ENCODE measurements around the gene NLRP8.
"Not testable (repeated sequence)": the region's sequence is repeated elsewhere in the genome, so short reads cannot be mapped to it uniquely, and the experiment has no call there.

Gene NLRP8

DNA sequence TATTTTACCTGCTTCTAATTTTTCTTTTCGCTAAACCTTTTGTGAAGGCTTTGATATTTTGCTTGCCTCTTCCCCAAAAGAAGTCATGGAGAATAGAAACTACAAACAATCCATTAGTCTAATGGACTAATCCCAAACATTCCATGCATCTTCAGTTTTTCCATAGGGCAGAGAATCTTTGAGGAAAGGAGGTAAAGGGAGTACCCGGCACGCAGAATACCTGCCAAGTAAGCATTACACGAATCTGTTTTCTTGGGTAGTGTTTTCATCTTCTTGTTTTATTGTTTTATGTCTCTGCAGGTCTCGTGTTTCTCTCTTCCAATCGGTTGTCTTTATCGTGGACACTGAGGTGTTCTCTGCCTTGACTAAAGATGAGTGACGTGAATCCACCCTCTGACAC is at the start of gene NLRP8:
NLRP8 (plus strand) TSS at position 301 of the 400 bp plus-strand sequence.
- DNase-seq (ENCODE audit: low read depth), result no peak

DNA sequence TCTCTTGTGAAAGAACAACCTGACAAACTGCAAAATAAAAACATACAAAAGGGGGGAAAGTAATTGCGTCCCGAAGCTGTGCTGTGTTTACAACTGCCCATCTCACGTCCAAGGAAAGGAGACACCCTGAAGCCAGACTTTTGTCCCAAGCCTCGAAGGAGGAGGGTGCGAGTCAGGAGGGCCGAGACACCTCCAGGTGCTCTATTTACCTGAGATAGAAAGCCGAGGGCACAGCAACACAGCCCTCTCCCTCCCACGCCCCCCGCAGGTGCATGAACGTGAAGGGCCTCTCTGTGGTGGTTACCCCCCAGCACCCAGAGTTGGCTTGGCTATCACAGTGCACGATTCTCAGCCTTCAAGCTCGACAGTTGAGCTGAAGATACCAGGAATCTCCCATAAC is 48.7 kb upstream of the NLRP8 start:
- DNase-seq (ENCODE audit: low read depth), result no peak

DNA sequence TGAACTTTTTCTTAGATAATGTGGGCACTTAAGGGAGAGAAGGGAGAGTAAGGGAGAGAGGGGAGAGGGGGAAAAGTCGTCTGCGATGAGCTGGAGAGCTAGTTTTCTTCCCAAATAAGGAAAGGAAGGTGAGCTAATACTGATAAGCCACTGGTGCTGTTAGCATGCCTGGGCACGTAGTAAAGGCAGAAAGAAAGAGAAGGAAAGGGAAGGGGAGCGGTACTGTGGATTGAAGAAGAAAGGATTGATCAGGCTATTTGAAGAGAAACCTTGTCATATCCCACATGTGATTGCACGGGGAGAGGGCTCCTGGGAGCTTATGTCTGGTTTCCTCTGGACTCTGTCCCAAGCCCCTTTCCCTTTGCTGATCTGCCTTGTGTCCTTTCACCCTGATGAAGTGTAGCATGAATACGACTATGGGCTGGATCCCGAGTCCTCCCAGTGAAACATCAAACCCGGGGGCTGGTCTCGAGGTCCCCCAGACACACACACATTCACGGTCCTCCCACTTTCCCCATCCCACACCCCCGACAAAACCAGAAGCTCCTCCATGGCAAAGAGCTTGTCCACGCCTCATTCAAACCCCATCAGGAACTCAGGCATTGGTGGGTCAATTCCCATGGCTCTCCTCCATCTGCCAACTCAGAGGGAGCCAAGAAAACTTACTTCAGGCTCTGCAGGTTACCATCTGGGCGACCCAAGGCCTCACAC is 46.1 kb upstream of the NLRP8 start:
- DNase-seq (ENCODE audit: low read depth), result no peak

DNA sequence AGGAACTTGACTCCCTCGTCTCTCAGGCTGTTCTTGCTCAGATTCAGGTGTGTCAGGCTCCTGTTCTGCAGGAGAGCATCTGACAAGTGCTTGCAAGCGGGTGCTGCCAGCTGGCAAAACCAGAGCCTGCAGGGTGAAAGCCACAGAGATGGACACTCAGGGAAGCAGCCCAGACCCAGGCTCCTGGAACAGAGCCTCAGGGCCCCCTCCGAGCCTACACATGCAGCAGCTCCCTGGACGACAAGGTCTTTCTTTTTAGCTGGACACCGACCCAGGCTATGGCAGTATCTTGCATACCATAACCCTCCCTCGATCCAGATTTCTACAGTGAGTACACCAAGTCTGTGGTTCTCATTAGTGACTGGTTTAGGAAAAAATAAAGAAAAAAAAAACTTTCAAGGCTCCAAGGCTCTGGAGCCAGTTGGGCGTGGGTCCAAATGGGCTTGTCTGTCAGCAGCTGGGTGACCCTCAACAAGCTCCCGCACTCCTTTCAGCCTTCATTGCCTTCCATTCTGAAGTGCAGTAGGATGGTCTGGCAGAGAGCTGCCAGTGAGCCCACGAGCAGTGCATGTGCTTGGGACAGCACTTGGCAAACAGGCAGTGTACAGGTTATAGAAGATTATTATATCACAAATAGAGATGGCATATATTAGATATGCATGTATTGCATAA is 45.4 kb upstream of the NLRP8 start:
- no peak for DNase-seq (ENCODE audit: low read depth)

DNA sequence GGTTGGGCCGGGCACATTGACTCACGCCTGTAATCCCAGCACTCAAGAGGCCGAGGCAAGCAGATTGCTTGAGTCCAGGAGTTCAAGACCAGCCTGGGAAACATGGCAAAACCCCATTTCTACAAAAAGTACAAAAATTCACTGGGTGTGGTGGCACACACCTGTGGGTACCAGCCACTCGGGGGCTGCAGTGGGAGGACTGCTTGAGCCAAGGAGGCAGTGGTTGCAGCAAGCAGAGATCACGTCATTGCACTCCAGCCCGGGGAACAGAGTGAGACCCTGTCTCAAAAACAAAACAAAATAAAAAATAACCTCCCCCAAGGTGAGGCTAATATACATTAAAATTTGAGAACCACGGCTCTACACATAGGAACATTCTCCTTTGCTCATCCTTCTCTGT is 40.3 kb upstream of the NLRP8 start:
- no peak for DNase-seq (ENCODE audit: low read depth)

DNA sequence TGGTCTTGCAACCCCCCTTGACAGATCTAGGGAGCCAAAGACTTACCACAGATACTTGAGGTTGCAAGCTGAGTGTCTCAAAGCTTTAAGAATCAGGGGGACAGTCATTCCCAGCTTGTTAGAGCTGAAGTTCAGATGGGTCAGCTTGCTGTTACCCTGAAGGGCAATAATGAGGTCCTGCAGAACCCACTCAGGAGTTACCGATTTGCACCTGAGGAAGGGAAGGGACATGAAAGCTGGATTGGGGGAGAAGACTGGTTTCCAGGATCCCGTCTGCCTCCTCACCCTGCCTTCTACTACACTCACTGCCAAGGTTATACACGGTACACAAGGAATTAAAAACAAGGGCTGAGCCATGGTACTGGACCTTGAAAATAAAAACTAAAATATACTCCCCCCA is 39.9 kb upstream of the NLRP8 start:
- DNase-seq (ENCODE audit: low read depth), result no peak

DNA sequence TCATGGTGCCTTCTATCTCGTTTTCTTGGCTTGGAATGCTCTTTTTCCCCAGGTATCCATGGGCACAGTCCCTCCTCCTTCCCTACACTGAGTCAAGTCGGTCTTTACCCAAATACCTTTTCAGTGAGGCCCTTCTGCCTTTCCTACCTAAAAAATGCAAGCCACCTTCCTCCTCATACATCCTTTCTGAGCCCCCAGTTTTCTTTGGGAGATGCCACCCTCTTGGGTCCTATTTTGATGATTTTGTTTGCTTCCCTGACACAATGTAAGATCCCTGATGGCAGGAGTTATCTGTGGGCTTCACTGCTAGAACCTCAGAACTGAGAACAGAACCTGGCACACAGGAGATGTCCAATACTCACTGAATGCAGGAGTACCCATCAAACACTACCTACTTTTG is 37.8 kb upstream of the NLRP8 start:
- DNase-seq (ENCODE audit: low read depth), result no peak

DNA sequence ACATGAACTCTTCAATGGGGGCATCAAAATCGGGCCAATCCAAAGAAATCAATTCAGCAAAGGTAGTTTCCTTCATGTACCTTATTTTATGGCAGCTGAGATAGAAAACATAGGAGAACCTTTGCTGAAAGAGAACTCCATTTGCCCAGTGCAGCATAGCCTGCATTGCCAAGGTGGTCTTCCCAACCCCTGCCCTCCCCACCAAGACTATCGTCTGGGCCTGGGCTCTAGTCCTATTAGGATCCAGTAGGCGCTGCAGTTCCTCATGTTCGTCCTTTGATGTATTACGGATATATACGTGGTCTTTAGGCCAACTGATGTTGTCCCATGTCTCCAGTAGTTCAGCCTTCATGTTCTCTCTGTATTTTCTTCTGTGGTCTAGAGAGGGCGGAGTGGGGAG is 34.7 kb upstream of the NLRP8 start:
- DNase-seq (ENCODE audit: low read depth), result no peak

DNA sequence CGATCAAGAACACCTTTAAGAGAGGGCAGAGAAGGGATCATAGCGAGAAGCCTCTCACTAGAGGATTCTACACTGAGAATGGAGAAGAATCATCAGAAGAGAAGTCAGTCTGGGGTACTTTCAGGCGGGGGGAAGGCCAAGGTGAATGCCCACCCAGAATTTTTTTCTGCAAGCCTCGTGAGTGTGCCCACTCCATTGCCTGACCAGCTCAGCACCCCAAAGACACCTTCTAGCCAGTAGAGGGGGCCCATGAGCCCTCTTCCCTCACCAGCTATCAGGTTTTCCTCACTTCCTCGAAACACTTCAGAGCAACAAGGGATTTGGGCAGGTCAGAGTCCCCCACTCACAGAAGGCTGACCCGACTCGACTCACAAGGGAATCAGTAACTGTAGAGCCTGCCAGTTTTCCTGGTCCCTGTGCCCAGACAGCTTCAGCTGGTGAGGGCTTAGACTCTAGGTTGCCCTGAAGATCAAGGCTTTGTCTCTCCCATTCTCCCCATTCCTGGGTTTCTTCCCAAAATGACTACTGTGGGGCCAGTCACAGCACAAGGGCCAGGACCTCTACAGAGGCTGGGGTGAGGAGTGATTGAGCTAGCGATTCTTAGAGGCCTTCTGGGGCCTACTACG is 33.9 kb upstream of the NLRP8 start:
- no peak for DNase-seq (ENCODE audit: low read depth)

DNA sequence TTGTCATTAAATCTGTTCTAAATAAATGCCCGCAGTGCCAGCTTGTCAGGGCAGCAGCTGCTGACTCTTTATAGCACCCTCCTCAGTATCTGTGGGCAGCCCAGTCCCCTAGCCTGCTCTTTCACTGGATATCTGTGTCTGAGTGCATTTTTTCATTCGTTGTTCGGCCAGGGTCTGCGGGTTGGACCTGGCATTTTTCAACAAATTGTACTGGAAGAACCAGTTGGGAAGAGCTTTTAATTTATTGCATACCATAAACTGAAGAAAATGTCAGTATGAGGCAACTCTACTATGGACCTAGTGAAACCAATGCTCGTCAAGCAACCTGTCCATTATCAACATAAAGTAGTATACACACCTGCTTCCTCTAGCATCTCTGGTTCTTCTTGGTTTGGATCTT is 24.1 kb upstream of the NLRP8 start:
- DNase-seq (ENCODE audit: low read depth), result no peak

DNA sequence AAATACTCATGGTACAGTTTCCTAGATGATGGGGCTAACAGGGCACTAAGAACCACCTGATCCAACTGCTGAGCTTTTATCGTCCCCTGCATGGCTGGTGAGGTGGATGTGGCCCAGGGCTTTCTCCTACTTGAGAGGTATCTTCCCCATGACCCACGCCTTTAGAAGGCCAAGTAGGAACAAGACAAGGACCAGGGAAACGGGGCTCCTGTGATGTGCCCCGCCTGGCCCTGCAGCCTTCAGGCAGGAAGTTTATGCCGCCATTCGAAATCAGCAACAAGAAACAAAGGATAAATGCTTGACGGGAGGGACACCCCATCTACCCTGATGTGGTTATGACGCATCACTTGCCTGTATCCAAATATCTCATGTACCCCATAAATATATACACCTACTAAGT is 19.6 kb upstream of the NLRP8 start:
- no peak for DNase-seq (ENCODE audit: low read depth)

DNA sequence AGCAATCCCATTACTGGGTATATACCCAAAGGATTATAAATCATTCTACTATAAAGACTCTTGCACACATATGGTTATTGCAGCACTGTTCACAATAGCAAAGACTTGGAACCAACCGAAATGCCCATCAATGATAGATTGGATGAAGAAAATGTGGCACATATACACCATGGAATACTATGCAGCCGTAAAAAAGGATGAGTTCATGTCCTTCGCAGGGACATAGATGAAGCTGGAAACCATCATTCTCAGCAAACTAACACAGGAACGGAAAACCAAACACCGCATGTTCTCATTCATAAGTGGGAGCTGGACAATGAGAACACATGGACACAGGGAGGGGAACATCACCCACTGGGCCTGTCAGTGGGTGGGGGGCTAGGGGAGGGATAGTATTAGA is 18.4 kb upstream of the NLRP8 start:
- DNase-seq (ENCODE audit: low read depth), result not testable (repeated sequence)

DNA sequence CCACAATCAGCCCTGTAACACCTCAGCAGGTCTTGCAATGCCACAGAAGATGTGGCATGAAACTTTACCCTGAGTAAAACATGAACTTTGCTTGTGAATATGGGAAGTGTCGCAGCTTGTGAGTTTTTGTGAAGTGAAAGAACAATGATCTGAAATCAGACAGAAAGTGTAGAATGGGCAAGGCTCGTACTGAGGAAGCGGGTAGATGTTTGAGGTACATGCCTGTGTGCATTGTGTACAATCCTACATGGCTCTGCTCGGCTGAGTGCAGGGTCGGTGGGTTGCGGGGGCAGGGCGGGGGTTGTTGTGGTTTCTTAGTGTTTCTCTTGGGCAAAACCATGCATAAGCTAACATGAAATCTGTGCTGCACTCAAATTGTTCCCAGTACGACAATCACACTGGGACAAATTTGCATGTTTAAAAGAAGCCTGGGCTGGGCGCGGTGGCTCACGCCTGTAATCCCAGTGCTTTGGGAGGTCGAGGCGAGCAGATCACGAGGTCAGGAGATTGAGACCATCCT is 16.6 kb upstream of the NLRP8 start:
- no peak for DNase-seq (ENCODE audit: low read depth)

DNA sequence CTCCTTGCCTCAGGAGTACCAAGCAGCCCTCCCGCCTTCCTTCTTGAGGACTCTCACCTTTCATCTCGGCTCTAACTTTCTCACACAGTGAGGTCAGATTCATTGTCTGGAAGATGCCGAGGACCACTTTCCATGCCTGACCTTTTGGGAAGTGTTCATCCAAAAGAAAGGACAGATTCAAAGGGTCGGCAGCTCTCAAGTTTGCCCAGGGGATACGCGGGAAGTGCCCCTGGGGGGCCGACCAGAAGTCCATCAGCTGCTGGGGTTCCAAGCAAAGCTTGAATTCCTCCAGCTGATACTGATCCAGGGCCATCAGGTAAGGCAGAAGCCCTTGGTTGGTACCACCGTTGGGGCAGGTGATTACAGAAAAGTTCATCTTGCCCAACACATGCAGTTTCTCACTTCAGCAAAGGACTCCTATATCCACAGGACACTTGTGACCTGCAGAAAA is 15.7 kb upstream of the NLRP8 start, which contains the start of gene NLRP13:
NLRP13 (minus strand) TSS at position 401 of the 451 bp plus-strand sequence; CDS start at position 376, 25 bp downstream.
- no peak for DNase-seq (ENCODE audit: low read depth)

DNA sequence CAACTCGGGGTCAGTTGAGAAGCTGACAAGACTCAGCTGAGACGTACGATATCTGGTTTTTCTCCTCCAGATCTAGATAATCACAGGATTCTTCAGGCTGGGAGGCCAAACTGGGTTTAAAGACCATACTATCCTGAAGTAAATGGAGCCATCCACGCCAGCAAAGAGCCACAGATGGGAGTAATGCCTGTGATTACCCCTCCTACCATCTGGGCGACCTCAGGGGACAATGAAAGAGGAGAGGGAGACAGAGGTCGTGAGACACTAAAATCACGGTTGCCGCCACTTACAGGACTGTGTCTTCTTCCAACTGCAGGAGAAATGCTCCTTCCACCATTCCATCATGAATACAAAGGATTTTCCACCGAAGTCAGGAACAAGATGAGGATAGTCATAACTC is 12.4 kb upstream of the NLRP8 start:
- DNase-seq (ENCODE audit: low read depth), result no peak

DNA sequence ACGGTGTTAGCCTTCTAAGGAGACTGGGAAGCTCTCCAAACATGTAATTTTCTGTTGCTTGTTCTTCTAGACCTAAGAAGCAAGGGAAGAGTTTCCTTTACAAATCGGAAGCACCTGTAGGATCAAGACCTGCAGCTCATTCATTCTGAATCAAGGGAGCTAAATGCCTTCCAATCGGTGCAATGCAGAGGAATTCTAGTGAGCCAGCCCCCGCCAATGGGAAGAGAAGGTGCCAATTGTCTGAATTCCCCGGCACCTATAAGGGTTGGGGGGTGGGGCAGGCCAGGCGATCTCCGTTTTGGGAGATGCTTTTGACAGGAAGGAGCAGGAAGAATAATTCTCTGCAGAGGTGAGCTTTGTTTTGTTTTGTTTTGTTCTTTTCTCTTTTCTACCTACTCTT is 8.4 kb upstream of the NLRP8 start:
- no peak for DNase-seq (ENCODE audit: low read depth)

DNA sequence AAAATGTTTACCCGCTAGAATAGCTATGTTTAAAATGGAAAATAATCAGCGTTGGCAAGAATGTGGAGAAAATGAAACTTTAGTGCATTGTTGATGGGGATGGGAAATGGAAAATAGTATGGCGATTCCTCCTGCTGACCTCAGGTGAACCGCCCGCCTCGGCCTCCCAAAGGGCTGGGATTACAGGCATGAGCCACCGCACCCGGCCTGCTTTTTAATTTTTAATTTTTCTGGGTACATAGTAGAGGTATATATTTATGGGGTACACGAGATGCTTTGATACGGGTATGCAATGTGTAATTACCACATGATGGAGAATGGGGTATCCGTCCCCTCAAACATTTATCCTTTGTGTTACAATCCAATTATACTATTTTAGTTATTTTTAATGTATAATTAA is 7.3 kb upstream of the NLRP8 start:
- no peak for DNase-seq (ENCODE audit: low read depth)

DNA sequence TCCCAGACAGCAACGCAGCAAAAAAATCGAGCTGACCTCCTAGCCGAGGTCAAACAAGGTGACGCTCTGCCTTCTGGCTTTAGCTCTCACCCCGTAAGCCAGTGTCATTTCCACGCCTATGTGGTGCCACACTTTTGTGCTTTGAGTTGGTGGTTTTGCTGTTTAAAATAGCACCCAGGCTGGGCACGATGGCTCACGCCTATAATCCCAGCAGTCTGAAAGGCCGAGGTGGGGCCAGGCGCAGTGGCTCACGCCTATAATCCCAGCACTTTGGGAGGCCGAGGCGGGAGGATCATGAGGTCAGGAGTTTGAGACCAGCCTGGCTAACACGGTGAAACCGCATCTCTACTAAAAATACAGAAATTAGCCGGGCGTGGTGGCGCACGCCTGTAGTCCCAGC is 2.9 kb downstream of the NLRP8 start:
- DNase-seq (ENCODE audit: low read depth), result not testable (repeated sequence)

DNA sequence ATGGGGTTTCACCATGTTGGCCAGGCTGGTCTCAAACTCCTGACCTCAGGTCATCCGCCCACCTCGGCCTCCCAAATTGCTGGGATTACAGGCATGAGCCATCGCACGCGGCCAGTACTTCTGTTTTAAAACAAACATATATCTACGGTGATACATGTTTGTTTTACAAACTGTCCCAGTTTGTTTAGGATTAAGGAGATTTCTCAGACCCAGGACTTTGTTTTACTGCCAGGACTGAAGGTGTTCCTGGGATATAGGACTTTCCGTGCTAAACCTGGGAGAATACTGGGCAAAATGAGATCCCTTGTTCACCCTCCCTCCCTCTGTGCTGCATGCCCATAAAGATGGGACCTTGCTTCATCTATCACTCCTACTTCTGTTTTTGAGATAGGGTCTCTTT is 8.8 kb downstream of the NLRP8 start:
- no peak for DNase-seq (ENCODE audit: low read depth)

DNA sequence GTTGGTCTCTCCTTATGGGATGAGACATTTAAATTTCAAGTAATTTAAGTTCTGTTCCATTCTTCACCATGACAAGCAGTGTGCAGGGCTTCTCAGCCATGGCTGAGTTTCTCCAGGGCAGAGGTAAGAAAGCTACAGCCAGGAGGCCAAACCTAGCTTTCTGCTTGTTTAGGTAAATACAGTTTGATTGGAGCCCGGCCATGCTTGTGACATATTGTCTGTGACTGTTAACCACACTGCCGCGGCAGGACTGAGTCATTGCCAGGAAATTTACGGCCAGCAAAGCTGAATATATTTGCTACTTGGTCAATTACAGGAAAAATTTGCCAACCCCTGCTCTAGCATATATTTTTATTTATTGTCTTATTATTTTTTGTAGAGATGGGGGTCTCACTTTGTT is 10.7 kb downstream of the NLRP8 start:
- DNase-seq (ENCODE audit: low read depth), result no peak

DNA sequence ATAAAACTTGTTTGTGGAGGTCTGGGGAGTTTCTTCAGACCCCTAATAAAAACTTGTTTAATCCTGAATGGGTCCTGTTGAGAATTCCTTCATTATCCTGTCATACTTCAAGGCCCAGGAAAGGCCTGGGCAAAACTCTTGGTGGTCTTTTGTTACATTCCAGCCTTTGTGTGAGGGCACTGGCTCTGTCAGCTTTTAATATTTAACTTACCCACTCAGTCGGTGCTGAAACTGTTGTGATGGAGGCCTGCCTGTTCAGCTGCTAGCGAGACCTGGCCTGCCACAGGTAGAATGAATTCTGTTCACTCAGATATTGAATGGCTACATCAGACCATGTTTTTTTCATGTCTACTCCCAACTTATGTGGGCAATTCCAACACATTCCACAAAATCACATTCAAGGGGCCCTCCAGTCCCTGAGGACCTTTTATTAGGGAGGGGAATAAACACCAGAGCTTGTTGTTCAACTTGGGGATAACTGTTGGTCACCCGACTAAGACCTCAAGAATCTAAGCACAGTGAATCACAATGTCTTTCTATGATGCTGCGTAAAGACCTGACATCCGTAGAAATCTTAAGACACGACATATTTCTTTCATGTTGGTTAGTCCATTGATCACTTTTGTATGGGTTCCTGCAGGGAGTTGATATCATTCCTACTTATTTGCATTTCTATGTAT is 12.5 kb downstream of the NLRP8 start:
- DNase-seq (ENCODE audit: low read depth), result no peak

DNA sequence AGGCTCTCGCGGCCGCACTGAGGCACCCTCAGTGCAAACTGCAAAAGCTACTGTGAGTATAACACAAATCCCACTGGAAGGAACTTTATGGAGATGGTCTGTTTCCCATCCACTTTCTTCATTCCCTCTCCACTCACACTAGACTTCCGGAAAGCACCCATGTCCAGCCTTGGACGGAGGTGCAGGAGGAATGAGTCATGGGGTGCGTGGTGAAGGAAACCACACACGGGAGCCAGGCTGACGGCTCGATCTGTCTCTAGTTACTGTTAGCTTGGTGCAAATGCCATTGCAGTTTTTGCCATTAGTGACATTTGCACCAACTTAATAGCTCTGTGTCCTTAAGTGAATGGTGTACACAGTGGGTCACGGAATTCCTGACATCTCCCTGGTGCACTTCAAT is 14.6 kb downstream of the NLRP8 start:
- DNase-seq (ENCODE audit: low read depth), result no peak

DNA sequence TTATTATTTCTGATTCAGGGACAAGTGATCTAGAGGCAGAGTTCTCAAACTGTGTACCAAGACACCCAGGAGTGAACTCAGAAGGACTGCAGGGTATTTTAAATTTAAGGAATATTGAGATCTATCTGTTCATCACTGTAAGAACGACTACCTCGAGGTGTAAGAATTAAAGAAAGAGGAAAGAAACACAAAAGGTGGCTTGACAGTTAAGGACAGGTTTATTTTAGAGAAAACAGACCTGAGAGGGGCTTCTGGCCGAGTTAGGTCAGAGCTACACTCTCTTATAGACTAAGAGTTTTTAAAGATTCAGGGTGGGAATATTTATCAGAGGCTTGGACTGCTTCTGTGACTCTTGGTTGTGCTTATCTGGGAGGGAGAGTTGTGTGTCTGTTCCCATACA is 26.4 kb downstream of the NLRP8 start:
- DNase-seq (ENCODE audit: low read depth), result no peak

Measured in fibroblast of the conjunctiva (primary cell).